Stimulated activated CD4-positive, alpha-beta T cell treated with anti-CD3 and anti-CD28 coated beads, Interleukin-4, amount 100 ng/mL, for 48 hours (primary cell): ENCODE measurements around the gene SAMSN1.
"Not testable (repeated sequence)": the region's sequence is repeated elsewhere in the genome, so short reads cannot be mapped to it uniquely, and the experiment has no call there.

ENCODE experiments used
- DNase-seq, 2 donors: peaks; one replicate each; pipeline ENCODE4 v3.0.0-alpha.2; 2020; ENCODE audit warnings: low read depth in 2 of 2

The SAMSN1 gene

GRCh38 chr21:14528815-14529214 lies 17.3 kb downstream of the SAMSN1 start:
- no peak for DNase-seq

- DNase-seq, result no peak
Observed at GRCh38 chr21:14527696-14528652, 18.1 kb downstream of the SAMSN1 start.

- no peak for DNase-seq
Observed at GRCh38 chr21:14526836-14527695, 19.0 kb downstream of the SAMSN1 start.

GRCh38 chr21:14526199-14526598 lies 19.9 kb downstream of the SAMSN1 start:
- no peak for DNase-seq

GRCh38 chr21:14523234-14523633 lies 22.9 kb downstream of the SAMSN1 start:
- peak in 1 of 2 donors; percentile 30 for DNase-seq

GRCh38 chr21:14522736-14523135 lies 23.4 kb downstream of the SAMSN1 start:
- no peak for DNase-seq

GRCh38 chr21:14520535-14520934 lies 25.6 kb downstream of the SAMSN1 start:
- no peak for DNase-seq

GRCh38 chr21:14519000-14519399 lies 27.1 kb downstream of the SAMSN1 start:
- DNase-seq, result no peak

- no peak for DNase-seq
Observed at GRCh38 chr21:14513804-14514203, 32.3 kb downstream of the SAMSN1 start.

- DNase-seq, result not testable (repeated sequence)
Observed at GRCh38 chr21:14506859-14507457, 39.2 kb downstream of the SAMSN1 start.

GRCh38 chr21:14500873-14501272 lies 45.2 kb downstream of the SAMSN1 start:
- no peak for DNase-seq

GRCh38 chr21:14499316-14499715 lies 46.8 kb downstream of the SAMSN1 start:
- no peak for DNase-seq

GRCh38 chr21:14497825-14498224 lies 48.3 kb downstream of the SAMSN1 start:
- no peak for DNase-seq

GRCh38 chr21:14495075-14495474 lies 51.0 kb downstream of the SAMSN1 start:
- DNase-seq, result no peak

- not testable (repeated sequence) for DNase-seq
Observed at GRCh38 chr21:14494181-14494580, 51.9 kb downstream of the SAMSN1 start.

- DNase-seq, result no peak
Observed at GRCh38 chr21:14493731-14494130, 52.4 kb downstream of the SAMSN1 start.

- DNase-seq, result no peak
Observed at GRCh38 chr21:14492931-14493330, 53.2 kb downstream of the SAMSN1 start.

GRCh38 chr21:14491269-14491681 lies 54.8 kb downstream of the SAMSN1 start:
- DNase-seq, result no peak

GRCh38 chr21:14488672-14489204 lies 57.4 kb downstream of the SAMSN1 start:
- no peak for DNase-seq

GRCh38 chr21:14487490-14488432 lies 58.4 kb downstream of the SAMSN1 start:
- DNase-seq, result no peak

GRCh38 chr21:14486869-14487268 lies 59.2 kb downstream of the SAMSN1 start:
- DNase-seq, result no peak
